GM19328 (cell line): ENCODE results near the gene CP.
"Not testable (repeated sequence)": the region's sequence is repeated elsewhere in the genome, so short reads cannot be mapped to it uniquely, and the experiment has no call there.

ENCODE experiments used
- ATAC-seq: cut with Tn5 transposase; IDR thresholded peaks from one replicate; pipeline ENCODE4 v1.9.1; 2021; ENCODE audit warnings: mild to moderate bottlenecking, moderate library complexity; ENCODE audit not compliant: unreplicated experiment

Gene CP

DNA sequence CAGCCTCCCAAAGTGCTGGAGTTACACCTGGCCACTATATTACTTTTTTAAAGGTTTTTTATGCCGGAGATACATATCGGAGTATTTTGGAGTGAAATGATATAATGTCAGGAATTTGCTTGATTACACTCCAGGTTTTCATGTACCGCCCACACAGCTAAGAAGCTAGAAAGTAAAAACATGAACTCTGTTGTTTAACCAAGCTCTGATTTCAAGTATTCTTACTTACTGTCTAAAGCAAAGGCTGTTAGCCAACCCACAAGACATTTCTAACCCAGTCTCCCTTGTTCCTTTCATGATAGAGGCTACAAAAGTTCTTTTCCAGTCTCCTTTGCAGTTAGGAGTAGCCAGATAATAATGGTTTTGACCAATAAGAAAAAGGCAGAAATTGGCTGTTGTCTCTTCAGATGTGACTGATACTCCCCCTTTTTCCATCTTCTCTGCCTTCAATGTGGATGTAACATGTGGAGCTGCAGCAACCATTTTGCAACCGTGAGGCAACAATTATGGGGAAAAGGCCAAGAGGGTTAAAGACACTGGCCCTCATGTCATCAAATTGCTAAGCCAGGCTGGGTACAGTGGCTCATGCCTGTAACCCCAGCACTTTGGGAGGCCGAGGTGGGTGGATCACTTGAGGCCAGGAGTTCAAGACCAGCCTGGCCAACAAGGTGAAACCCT is 6.1 kb upstream of the CP start:
- ATAC-seq: no peak

DNA sequence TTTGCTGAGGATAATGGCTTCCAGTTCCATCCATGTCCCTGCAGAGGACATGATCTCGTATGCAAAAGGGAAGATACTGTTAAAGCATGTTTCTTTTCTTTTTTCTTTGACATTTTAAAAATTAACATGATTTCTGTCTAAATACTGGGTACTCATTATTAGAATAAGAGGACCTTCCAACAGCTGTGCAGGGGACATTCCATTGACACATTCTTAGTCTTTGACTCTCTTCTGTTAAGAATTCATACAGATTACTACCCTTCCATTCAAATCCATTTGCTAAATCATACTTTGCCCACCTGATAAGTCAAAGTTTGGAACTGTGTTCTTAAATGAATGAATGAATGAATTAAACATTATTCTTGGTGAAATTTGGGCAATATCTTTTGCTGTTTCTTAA is 5.1 kb upstream of the CP start:
- ATAC-seq: no peak

GRCh38 chr3:149224736-149225594 is 3.3 kb upstream of the CP start:
- peak; percentile 88 for ATAC-seq

DNA sequence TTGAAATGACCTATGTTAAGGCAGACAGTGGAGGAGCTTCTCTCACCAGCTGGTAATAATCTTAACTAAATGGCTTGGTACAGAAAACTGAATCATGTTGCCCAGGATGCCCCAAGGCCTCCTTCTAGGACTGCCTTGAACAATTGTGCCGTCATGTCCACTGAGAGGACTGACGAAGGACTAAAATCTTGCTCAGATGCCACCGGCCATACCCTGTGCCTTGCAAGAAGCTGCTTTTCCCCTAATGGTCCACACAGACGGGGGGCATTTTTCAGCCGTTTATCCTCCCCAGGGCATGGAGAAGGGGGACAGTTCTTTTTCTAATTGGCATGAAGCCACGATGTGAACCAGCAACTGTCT is 1.8 kb upstream of the CP start:
- ATAC-seq: no peak

GRCh38 chr3:149219380-149220121 is 2.1 kb downstream of the CP start:
- ATAC-seq: not testable (repeated sequence)

DNA sequence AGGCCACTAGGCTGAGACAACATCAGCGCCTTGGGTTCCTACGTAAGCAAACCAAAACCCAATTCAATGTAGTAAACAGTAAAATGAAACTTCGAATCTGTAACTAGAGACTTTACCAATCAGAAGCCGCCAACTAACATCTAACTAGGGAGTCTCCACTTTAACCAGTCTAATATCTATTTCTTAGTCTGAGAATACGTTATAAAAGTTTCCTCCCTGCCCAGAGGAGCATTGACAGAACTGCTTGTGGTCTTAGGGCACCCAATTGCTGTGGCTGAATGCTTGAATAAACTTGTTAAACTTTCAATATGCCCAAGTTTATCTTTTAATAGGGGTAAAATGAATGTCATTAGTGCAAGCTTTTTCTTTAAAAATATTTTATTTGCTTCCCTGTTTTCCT is 4.3 kb downstream of the CP start:
- no peak for ATAC-seq

DNA sequence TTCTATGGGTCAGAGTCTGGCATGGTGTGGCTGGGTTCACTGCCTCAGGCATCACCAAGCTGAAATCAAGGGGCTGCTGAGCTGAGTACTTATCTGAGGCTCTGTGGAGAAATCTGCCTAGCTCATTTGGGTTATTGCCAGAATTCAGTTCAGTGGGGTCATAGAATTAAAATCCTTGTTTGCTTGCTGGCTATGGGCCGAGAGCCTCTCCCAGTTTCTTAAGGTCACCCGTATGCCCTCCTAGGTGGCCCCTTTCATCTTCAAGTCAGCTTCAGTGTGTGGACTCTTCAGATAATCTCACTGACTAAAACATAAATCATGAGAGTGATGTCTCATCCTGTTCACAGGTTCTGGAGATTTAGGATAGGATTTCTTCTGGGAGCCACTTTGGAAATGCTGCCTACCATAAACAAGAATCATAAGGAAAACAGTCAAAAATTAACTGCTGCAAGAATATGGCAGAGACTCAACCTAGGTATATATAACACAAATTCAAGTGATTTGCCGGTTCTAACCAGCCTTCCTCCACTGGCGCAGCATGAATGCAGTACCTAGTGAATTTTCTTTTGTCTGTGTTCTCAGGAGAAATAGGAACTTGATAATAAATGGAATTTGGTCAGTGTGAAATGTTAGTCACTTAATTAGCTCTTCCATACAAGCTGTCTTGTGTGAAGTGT is 5.3 kb downstream of the CP start:
- no peak for ATAC-seq

DNA sequence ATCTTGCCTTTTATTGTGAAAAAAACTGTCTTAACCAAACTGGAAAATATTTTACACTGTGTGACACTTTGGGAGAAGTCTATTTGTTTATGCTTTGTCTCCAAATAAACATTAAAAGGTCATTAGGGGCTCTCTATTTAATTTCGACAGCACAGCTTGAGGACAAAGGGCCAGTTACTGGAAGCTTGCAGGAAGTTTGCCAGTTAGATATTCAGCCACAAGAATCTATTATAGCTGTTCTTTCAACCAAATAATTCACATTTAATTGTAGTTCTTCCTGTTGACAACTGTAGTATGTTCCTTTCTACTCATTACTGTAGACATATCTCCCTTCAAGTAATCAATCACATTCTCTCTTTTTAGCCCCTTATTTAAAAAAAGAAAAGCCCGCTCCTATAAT is 6.1 kb downstream of the CP start:
- no peak for ATAC-seq

GRCh38 chr3:149214702-149215101 is 6.9 kb downstream of the CP start:
- ATAC-seq: no peak

DNA sequence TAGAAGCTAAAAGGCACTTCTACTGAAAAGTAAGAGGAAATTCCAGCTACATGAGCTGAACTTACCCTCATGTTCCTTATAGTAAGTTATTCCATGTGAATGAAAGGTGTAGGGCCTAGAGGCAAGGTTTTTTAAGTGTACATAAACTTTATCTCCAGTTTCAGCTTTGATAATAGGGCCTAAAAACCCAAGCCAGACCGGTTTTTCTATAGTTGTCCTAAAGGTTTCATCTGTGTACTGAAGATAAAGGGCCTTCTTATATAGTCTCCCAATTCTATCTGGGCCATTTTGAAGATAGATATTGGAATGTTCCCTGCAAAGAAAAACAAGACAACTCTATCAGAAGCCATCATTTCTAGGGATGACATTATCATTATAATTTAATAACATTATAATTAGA is 9.2 kb downstream of the CP start:
- no peak for ATAC-seq

DNA sequence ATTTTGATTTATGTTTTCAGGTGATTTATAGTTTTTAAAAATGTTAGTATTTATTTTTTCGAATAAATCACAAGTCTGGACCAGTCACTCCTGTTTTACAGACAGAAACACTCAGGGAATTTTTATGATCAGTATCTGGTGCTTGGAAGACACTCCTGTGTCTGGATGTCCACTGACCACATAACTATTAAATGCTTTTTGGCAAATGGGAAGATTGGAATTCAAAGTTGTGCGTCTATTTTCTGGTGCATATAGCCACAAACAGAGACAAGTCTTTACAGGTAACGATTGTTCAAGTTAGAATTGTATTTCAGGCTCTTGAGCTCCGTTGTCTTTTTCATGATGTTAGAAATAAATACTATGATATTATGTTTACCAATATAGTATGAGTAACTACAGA is 12.2 kb downstream of the CP start:
- no peak for ATAC-seq

DNA sequence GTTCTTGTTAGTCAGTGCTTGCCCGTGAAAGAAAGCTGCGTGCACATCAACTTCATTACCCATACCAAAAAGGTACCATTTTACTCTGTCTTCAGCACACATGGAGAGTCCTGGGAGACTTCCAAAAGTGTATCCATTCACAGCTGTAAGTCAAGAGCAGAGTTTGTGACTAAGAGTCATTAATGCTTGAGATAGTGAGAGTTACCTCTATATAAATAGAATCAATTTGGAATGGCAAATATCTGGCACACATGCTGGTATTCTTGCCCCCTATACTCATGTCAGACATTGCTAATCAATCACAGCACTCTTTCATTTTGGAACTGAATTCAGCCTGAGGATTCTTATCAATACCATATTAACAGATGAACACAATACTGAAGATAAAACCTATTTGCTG is 14.2 kb downstream of the CP start:
- no peak for ATAC-seq

GRCh38 chr3:149204390-149204991 is 17.1 kb downstream of the CP start:
- ATAC-seq: no peak

DNA sequence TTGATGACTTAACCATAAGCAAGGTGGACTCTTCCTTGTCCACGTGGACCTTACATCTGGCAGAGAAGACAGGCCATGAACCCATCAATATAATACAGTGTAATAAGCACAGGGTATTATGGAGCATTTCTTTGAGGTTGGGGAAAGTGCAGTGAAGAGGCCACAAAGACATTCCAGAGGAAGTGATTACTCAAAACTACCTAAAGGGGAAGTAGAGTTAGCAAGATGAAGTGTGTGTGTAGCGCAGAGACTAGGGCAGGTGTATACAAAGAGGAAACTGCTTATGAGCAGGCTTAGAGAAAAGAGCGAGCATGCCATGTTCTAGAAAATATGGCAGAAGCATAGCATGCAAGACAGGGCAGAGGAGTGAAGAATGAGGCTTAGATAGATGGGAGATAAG is 17.9 kb downstream of the CP start:
- peak; percentile 99 for ATAC-seq

DNA sequence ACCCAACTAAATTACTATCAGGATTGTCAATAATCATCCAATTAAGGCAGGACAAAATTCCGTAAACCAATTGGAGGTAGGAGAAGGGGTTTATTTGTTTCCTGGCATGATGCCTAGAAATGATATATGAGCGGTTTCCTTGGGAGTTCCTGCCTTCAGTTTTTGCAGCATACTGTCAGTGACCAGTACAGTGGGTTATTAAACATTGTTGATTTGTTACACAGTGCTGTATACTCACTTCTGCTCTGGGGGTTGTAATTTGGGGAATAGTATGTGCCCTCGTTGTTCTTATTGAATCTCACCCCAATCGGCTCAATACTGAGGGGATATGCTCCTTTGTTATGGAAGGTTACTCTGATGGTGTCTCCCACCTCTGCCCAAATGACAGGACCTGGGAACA is 22.2 kb downstream of the CP start:
- no peak for ATAC-seq

- no peak for ATAC-seq
Observed at GRCh38 chr3:149198611-149199010, 23.0 kb downstream of the CP start.

DNA sequence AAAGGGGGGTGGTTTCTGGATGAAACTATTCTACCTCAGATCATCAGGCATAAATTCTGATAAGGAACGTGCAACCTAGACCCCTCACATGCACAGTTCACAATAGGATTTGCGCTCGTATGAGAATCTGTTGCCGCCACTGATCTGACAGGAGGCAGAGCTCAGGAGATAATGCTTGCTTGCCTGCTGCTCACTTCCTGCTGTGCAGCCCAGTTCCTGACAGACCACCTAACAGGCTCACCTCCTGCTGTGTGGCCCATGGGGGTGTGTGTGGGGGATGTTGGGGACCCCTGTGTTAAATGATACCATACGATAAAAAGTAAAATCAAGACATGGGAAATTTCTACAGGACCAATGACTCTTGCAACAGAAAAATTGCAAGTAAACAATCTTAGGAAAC is 24.0 kb downstream of the CP start:
- no peak for ATAC-seq

GRCh38 chr3:149196805-149197592 is 24.6 kb downstream of the CP start:
- ATAC-seq: not testable (repeated sequence)

DNA sequence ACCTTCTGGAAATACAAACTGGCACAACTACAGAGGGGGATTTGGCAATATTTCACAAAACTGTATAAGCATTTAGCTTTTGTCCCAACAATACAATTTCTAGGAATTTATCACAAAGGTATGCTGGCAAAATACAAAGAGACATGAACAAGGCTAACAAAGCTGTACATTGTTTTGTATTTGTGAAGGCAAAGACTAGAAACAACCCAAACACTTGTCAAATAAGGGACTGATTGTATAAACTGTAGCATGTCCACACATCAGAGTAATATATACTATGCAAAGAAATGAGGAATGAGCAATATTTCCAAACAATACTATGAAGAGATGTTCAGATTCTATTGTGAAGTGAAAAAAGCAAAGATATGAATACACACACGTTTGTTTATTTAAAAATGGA is 26.4 kb downstream of the CP start:
- no peak for ATAC-seq

- ATAC-seq: no peak
Observed at GRCh38 chr3:149188494-149188893, 33.1 kb downstream of the CP start.
